ENCODE results near the gene S1PR4.

- TF ChIP-seq EP300 (IDR thresholded peaks at IDR 0.05; ENCODE audit: borderline replicate concordance in 1 of 2, low read depth in 1 of 2, low read length in 1 of 2) (no peak), CTCF (IDR thresholded peaks at IDR 0.05) (no peak), REST (IDR thresholded peaks at IDR 0.05; ENCODE audit: low read depth, low read length) (no peak), NRF1 (IDR thresholded peaks at IDR 0.05; ENCODE audit: low read depth, low read length) (no peak), POLR2AphosphoS5 (IDR thresholded peaks at IDR 0.05; ENCODE audit: low read depth, low read length) (no peak), MXI1 (IDR thresholded peaks at IDR 0.05; ENCODE audit: low read depth, low read length) (no peak), TAF1 (IDR thresholded peaks at IDR 0.05; ENCODE audit: borderline replicate concordance, low read depth, low read length) (no peak), GABPA (IDR thresholded peaks at IDR 0.05; ENCODE audit: low read depth) (no peak), SMC3 (IDR thresholded peaks at IDR 0.05; ENCODE audit: low read depth, low read length) (no peak), JUND (IDR thresholded peaks at IDR 0.05) (no peak), NFIC (IDR thresholded peaks at IDR 0.05; ENCODE audit: borderline replicate concordance) (no peak)
Observed at GRCh38 chr19:3142781-3143337, 35.7 kb upstream of the S1PR4 start.
